ENCODE measurements around the gene SDHAF1.

DNA sequence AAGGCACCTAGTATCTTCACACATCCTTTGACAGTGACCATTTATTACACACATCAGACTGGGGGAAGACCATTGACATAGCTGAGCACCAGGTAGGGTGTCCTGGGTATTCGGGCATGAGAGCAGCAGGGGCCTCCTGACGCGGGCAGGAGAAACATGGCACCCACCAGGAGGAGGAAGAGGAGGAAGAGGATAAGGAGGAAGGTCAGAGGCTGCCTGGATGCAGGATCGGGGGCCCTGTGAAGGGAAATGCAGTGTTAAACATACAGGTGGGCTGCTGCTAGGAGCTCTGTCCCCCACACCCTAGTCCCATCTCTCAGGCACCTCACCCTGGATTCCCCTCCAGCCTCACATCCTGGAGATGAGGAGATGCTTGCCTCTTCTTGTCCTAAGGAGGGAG, 8.3 kb downstream of the SDHAF1 start:
- TF ChIP-seq EP300 (IDR thresholded peaks at IDR 0.05; ENCODE audit: low read depth) (no peak), POLR2AphosphoS5 (IDR thresholded peaks at IDR 0.05) (no peak)
- TF ChIP-seq, protein P1, sequence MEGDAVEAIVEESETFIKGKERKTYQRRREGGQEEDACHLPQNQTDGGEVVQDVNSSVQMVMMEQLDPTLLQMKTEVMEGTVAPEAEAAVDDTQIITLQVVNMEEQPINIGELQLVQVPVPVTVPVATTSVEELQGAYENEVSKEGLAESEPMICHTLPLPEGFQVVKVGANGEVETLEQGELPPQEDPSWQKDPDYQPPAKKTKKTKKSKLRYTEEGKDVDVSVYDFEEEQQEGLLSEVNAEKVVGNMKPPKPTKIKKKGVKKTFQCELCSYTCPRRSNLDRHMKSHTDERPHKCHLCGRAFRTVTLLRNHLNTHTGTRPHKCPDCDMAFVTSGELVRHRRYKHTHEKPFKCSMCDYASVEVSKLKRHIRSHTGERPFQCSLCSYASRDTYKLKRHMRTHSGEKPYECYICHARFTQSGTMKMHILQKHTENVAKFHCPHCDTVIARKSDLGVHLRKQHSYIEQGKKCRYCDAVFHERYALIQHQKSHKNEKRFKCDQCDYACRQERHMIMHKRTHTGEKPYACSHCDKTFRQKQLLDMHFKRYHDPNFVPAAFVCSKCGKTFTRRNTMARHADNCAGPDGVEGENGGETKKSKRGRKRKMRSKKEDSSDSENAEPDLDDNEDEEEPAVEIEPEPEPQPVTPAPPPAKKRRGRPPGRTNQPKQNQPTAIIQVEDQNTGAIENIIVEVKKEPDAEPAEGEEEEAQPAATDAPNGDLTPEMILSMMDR (IDR thresholded peaks at IDR 0.05), result no peak
